ENCODE data around the gene CACNA1B.
"Not testable (repeated sequence)": the region's sequence is repeated elsewhere in the genome, so short reads cannot be mapped to it uniquely, and the experiment has no call there.

Gene CACNA1B

GRCh38 chr9:138080979-138081378 lies 203.4 kb downstream of the CACNA1B start:
- DNase-seq = no peak

DNA sequence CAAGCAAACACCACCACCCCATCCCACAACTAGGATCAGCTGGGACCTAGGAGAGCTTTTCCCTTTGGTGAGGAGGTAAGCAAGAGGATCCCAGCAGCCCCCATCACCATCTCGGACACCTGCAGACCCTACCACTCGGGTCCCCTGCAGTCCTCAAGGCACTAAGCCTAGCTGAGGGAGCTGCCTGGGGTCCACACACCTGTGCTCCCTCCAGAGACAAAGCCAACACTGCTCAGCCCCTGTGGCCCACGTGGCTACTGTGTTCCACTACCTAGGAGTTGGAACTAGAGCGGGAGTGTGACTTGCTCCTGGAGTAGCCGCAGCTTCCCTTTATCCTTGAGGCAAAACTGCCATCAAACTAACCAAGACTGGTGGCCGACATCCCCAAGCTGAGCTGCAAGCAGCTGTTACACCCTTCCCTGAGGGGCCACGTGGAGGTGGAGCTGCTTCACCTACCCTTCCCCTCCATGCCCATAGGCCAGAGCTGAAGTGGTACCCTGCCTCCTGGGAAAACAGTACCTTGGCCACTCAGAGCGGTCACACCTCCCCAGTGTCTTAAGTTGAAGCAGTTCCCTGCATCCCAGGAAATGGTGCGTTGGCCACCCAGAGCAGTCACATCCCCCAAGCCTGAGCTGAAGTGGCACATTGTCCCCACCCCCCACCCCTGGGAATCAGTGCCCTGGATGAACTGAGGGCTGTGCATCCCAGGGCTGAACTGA lies 205.5 kb downstream of the CACNA1B start:
- DNase-seq = no peak

DNA sequence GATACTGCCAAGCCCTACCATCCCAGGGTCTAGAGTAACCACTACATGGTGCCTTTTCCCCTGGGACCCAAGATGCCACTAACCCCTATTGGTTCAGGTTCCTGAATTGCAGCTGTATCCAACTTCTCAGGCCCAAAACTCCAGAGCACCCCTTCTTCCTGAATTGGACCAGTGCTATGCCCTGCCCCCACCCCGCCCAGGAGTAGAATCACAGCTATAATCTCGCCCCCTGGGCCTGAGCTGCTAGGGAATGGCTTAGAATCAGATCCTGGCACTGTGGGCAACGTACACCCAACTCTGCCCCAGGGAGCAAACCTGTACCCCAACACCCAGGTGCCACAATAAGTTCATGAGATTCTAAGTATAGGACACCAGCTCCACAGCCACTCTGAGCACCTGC lies 206.3 kb downstream of the CACNA1B start:
- DNase-seq = no peak

DNA sequence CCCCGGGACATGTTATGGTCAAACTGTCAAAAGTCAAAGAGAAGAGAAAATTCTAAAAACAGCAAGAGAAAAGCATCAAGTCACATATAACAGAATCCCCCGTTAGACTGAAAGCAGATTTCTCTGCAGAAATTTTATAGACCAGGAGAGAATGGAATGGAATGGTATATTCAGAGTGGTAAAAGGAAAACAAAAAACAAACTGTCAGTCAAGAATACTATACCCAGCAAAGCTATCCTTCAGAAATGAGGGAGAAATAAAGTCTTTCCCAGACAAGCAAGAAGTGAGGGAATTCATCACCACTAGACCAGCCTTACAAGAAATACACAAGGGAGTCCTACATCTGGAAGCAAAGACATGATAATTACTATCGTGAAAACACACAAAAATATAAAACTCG lies 208.0 kb downstream of the CACNA1B start:
- DNase-seq = no peak

DNA sequence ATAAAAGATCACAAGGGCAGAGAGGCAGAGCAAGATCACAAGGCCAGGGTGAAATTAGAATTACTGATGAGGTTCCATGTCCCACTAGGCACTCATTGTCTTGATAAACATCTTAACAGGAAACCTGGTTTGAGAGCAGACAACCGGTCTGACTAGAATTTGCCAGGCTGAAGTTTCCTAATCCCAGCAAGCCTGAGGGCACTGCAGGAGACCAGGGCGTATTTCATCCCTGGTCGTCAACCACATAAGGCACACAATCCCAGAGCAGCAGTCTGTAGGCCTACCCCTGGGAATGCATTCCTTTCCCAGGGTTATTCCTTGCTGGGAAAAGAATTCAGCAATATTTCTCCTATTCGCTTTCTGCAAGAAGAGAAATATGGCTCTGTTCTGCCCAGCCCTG lies 214.5 kb downstream of the CACNA1B start:
- not testable (repeated sequence) for DNase-seq

DNA sequence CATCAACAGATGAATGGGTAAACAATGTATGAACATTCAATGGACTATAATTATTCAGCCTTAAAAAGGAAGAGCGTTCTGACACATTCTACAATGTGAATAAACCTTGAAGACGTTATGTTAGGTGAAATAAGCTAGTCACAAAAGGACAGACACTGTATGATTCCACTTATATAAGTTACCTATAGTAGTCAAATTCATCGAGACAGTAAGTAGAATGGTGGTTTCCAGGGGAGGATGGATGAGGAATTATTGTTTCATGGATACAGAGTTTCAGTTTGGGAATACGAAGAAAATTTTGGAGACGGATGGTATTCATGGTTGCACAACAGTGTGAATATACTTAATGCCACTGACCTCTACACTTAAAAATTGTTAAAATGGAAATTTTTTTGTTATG lies 216.4 kb downstream of the CACNA1B start:
- DNase-seq = no peak

- no peak for DNase-seq
Observed at GRCh38 chr9:138095813-138096518, 218.4 kb downstream of the CACNA1B start.

DNA sequence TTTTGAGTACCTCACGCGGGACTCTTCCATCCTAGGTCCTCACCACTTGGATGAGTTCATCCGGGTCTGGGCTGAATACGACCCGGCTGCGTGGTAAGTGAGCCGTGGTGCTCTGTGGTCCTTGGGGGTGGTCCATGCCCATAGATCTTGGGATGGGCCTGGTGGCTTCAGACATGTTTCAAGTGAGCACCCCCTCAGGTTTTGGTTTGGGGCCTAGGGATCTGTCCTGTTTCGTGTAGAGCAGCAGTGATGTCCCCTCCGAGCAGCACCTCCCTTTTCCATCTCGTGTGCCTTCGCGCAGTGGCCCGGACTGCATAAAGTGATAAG lies 218.9 kb downstream of the CACNA1B start:
- no peak for DNase-seq

- no peak for DNase-seq
Observed at GRCh38 chr9:138097501-138097991, 220.0 kb downstream of the CACNA1B start.

DNA sequence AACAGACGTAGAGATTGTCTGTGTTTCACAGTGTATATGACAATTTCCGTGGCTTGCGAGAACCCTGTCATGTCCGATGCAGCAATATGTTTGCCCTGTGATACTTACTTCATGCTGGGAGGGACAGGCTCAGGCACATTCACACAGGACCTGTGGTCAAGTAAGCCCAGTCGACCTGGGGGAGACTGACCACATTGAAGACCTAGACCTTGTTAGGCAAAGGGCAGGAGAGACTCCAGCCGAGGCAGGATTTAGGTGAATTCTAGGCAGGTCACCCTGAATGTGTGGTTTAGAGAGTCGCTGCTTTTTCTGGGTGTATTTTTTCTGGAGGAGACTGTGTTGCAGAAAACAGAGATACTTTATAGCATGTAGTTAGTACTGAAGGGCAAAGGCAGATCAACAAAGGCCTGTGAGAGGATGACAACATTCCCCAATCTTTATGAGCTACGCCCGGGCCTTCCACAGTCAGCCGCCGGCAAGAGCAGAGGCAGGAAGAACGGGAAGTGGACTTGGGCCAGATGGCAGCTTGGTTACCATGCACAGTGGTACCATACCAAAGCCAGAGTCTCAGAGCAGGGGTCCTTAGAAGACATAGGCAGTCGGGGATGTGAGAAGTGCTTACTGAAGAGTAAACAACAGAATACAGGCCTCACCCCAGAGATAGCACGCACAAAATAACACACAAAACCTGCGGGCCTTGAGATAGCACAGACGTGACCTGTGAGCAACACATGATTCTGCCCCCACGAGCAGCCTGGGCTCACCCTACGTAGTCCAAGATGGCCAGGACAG lies 220.7 kb downstream of the CACNA1B start:
- no peak for DNase-seq

- DNase-seq = no peak
Observed at GRCh38 chr9:138098908-138099791, 221.6 kb downstream of the CACNA1B start.

DNA sequence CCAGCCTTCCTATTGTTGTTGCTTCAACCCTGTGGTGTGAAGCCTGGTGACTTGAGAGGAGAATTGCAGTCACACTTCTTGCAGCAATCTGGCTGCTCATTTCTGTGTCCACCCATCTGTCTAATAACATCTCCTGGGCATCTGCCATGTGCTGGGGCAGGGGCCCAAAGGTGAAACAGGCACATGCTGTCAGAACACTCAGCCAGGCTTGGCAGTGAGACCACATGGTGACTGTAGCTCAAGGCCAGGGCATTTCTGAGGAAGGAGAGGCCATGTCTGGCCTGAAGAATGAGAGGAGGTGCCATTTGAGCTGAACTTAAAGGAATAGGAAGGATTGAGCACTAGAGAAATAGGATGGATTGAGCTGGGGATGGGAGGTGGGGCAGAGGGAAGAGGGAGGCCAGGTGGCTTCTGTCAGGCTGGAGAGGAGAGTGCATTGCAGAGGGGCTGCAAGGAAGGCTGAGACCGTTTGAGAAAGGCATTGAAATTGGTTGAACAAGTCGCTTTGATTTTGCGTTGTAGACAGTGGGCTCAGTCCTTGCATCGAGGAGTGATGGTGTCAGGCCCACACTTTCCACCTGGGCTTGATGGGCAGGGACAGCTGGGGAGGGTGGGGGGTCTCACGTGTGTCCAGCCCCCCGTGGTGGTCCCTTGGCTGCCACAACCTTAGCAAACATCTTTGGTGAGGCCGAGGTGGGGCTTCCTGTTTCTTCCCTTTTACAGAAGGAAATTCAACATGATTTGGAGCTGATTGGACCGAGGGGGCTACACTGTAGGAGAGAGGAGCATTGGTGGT lies 222.4 kb downstream of the CACNA1B start:
- DNase-seq = no peak

DNA sequence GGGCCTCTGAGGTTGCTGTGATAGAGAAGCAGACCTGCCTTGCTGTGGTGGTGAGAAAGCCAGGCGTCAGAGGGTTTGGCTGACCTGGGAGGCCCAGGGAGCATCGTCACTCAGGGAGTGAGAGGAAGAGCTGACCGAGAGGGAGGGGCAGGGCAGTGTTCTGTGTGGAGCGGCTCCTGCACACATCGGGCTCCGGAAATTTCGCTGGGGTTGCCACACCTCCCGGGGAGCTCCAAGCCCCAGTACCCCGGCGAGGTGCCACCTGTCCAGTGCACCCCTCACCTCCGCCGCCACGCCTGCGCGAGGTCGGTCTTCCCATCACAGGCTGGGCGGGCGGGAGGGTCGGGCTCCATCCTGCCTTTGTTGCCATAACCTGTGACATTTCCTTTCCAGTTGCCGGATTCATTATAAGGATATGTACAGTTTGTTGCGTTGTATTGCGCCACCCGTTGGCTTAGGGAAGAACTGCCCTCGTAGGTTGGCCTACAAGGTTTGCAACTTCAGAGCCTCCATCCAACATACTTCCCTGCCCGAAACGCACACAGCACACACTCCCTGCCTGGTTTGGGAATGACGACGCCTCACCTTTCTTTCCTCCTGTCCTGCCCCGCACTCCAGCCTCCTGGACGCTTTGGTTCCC lies 223.2 kb downstream of the CACNA1B start:
- DNase-seq = no peak

DNA sequence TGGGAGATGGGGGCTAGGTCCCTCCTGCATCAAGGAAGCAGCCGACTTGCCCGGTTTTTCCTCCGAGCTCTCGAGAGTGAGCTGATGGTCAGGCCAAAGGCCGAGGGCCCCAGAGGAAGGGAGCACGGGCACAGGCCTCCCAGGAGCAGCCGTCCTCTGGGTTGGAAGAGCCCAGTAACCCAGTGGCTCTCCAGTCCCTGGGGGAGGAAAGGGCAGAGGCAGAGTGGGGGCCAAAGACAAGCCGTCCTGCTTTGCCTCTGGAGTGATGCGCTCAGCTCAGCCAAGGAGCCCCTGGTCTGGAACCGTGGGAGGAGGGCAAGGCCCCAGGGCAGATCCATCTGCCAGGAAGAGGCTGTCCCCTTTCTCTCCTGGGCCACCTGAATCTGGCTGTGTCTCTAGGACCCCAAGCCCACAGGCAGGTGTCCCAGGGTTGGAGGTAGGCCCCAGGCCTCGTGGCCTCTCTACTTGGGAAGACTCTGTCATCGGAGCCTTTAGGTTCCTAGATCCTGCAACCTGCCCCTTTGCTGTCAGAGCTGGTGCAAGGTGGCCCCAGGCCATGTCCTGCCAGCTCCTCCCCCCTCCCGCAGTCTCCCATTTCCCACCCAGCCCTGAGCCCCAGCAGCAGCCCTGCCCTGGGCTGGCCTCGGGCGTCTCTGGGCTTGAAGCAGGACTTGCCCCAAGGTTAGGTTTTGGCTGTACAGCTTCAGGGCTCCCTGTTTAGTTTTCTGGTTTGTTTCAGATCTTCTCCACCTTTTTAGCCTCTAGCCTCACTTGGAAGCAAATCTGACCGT lies 224.1 kb downstream of the CACNA1B start:
- DNase-seq = no peak

DNA sequence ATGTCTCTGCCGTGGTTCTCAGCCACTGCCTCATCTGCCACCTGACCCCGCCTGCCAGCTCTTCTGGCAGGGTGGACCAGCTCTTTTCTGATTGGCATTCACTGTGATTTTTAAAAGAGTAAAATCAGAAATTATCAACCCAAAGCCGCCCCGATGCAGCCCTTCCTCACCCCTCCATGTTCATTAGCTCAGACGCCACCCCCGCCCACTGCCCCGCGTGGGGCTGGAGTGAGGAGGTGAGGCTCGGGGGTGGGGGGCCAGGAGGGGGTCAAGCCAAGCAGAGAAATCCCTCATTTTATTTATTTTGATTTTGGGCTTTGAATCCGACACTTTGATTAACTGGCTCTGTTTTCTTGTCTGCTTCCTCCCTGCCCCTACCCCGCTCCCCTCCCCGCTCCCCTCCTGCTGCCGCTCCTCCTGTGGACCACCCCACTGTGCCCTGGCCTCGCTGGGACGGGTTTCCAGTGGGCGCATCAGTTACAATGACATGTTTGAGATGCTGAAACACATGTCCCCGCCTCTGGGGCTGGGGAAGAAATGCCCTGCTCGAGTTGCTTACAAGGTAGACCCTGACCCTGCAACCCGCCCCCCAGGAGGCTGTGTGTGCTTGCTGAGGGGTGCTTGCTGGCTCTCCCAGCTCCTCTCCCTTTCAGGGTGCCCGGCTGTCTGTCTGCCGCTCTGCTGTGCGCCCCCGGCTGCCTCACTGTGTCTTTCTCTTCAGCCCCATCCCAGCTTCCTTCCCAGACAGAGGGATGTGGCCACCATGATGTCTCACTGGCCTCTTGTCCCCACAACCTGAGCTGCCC lies 224.9 kb downstream of the CACNA1B start:
- DNase-seq = no peak

GRCh38 chr9:138103111-138103848 lies 225.7 kb downstream of the CACNA1B start:
- DNase-seq = no peak

DNA sequence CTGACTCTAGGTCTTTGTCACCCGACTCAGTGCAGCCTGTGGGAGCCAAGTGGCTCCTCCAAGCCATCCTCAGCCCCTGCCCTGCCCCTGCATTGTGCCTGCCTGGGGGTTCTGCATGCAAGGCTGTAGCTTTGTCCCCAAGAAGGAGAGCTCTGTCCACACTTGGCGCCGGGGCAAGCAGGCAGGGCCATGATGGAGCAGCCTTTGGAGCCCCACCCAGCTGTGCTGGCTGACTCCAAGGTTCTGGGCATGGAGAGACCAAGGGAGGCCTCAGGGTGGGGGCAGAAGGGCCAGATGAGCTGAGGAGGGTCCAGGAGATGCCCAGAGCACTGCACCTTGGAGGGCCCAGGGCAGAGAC lies 226.2 kb downstream of the CACNA1B start:
- DNase-seq = no peak

GRCh38 chr9:138104251-138105122 lies 226.9 kb downstream of the CACNA1B start:
- DNase-seq = no peak

Measured in NCI-H2107 (cell line).